HG03103 (cell line): ENCODE results near the gene NDUFB2.
A peak's percentile ranks its signal among the peaks of the same experiment; 100 is the strongest.
"Not testable (repeated sequence)": the region's sequence is repeated elsewhere in the genome, so short reads cannot be mapped to it uniquely, and the experiment has no call there.

Experiments used
- ATAC-seq: cut with Tn5 transposase; IDR thresholded peaks from one replicate; pipeline ENCODE4 v1.9.1; 2021; ENCODE audit warnings: low read depth; ENCODE audit not compliant: unreplicated experiment

The NDUFB2 gene

GRCh38 chr7:140696680-140697446 is at the start of gene NDUFB2:
NDUFB2 (plus strand) TSS chr7:140696708; CDS start chr7:140696745, 37 bp downstream.
- ATAC-seq, result peak; percentile 85

DNA sequence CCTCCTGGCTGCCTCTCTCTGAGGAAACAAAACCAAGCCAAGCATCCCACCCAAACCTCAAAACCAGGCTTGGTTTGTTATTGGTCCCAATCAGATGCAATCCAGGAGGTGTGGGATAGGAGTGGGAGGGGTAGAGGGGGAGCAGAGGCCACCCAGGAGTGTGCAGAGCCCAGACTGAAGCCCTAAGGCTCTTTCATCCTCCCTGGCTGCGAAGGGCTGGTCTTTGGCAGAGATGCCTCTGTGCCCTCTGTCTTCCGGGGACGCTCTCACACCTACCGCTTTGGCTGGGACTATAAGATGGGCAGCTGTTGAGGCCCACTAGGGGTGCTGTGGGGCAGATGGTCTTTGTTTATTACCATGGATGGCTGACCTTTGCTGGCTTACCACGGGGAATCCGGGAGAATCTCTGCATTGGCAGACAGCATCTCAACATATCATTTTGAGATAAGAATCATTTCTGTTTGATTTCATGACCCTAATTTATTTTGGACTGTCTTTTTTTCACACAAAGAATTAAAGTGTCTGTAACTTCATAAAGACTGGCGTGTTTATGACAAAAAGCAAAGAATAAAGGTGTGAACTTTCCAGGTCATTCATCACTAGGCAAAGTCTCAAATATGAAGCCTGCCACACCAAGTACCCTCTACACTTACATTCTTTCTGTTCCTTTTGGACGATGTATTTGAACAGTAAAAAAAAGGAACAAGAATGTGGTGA is 49.4 kb upstream of the NDUFB2 start:
- peak; percentile 88 for ATAC-seq

GRCh38 chr7:140649556-140650205 is 46.8 kb upstream of the NDUFB2 start:
- no peak for ATAC-seq

DNA sequence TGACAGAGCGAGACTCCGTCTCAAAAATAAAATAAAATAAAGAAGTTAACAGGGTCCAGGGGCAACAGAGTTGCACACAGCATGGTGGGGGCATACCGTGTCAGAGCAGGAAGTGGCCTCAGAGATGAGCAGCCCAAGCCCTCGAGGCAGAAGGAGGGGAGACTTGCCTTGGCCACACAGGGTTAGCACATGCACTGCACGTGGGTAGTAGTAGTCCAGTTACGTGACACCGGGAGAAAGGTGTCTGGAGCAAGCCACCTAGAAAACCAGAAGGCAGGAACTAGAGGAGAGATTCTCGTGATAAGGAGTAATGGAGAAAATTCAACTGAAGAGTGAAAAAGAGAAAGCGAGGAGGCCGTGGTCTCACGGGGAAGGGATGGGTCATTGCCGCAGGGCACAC is 46.1 kb upstream of the NDUFB2 start:
- ATAC-seq, result no peak

DNA sequence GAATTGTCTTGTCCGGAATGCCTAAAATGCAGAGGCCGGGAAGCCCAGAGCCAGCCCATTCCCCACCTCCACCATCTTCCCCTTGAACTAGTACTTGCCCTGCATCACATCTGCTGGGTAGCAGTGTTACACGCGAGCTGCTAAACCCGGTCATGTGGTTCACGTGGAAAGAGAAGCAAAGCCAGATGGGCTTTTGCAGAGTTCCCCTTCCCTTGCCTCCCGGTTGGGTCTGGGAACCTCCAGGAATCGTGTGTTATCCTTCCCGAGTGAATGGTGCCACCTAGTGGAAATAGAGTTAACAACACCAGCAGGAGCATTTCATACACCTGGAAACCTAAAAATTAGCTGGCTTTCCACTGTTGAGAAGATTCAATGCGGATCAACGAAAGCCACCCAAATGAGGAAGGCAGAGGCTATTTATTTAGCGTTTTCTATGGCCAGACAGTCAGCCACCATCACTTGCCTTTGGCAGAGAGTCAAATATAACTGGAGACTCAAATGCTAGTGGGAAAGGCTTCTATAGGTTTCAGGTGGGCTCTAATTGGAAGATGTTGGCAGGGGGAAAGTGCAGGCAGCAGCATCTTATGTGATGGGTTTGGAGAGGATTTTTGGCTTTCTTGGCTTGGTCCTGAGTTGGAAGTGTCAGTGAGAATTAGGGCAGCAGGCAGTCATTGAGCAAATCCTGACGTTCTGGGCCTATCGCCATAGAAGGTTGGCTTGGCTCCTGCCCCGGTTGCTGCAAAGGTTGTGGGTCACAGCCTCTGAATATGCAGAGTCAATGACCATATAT is 43.0 kb upstream of the NDUFB2 start:
- no peak for ATAC-seq

- no peak for ATAC-seq
These were observed 42.5 kb upstream of the NDUFB2 start for GRCh38 chr7:140654109-140654387.

DNA sequence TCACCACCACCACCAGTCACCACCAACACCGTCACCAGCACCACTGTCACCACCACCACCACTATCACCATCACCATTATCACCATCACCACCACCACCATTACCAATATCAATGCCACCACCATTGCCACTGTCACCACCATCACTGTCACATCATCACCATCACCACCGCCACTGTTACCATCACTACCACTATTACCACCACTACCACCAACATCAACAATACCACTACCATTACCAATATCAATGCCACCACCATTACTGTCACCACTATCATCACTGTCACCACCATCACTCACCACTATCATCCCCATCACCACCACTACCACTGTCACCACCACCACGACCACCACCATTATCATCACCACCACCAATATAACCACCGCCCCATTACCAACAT is 41.8 kb upstream of the NDUFB2 start:
- ATAC-seq, result no peak

- ATAC-seq, result no peak
These were observed 40.7 kb upstream of the NDUFB2 start for GRCh38 chr7:140655511-140656408.

- ATAC-seq, result peak; percentile 87
These were observed 39.7 kb upstream of the NDUFB2 start for GRCh38 chr7:140656548-140657515.

DNA sequence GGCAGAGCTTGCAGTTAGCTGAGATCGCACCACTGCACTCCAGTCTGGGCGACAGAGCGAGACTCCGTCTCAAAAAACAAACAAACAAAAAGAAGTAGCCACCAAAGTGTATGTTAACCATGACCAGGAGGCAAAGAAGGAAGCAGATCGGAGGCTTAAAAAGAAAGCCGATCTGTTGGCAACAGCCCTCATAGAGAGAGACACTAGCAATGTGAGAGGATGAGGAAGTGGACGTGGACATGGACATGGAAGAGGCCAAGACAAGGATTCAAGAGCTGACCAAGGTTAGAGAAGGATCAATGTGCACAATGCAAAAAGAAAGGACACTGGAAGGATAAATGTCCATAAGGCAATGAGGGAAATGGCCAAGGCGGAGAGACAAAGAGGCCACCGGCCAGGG is 38.6 kb upstream of the NDUFB2 start:
- ATAC-seq, result no peak

DNA sequence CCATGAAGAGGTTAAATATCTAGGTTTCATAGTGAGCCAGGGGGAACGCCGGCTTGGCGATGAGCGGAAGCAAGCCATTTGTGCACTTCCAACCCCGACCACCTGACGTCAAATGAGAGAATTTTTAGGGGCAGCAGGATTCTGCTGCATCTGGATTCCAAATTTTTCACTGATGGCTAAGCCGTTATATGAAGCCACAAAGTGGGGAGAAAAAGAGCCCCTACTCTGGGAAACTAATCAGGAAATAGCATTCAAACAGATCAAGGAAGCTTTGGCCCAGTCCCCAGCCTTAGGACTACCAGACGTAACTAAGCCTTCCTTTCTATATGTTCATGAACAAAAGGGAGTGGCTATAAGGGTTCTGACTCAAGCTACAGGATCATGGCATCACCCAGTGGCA is 36.7 kb upstream of the NDUFB2 start:
- no peak for ATAC-seq

GRCh38 chr7:140661124-140661523 is 35.4 kb upstream of the NDUFB2 start:
- ATAC-seq, result no peak

DNA sequence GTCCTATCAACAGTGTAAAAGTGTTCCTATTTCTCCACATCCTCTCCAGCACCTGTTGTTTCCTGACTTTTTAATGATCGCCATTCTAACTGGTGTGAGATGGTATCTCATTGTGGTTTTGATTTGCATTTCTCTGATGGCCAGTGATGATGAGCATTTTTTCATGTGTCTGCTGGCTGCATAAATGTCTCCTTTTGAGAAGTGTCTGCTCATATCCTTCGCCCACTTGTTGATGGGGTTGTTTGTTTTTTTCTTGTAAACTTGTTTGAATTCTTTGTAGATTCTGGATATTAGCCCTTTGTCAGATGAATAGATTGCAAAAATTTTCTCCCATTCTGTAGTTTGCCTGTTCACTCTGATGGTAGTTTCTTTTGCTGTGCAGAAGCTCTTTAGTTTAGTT is 33.6 kb upstream of the NDUFB2 start:
- not testable (repeated sequence) for ATAC-seq

GRCh38 chr7:140667476-140667875 is 29.0 kb upstream of the NDUFB2 start:
- no peak for ATAC-seq

- ATAC-seq, result no peak
These were observed 27.9 kb upstream of the NDUFB2 start for GRCh38 chr7:140668641-140669040.

GRCh38 chr7:140669352-140669751 is 27.2 kb upstream of the NDUFB2 start:
- no peak for ATAC-seq

DNA sequence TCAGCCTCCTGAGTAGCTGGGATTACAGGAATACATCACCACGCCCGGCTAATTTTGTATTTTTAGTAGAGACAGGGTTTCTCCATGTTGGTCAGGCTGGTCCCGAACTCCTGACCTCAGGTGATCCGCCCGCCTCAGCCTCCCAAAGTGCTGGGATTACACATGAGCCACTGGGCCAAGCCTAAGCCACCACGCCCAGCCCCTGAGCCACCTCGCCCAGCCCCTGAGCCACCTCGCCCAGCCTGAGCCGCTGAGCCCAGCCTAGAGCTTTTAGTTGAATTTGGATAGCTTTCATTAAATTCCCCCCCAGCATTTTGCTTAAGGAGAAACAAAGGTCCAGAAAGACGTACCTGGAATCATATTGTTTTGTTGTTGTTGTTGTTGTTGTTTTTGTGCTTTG is 26.6 kb upstream of the NDUFB2 start:
- not testable (repeated sequence) for ATAC-seq

GRCh38 chr7:140670343-140670935 is 26.1 kb upstream of the NDUFB2 start:
- no peak for ATAC-seq
